Left lung (tissue), 10 donors: ENCODE results near the gene MPPED1. TPM values are rescaled to one million over a fixed set of nuclear protein-coding genes. Genes with fewer than 3 reads are reported as not detected.
A peak's percentile ranks its signal among the peaks of the same experiment; 100 is the strongest.

Experiments
- ATAC-seq: fragments of 200-7000 bp; cut with Tn5 transposase; one replicate; pipeline ENCODE4 v1.9.1; 2020; ENCODE audit warnings: moderate library complexity
- DNase-seq, 4 donors: peaks; one replicate each; pipeline ENCODE4 v3.0.0-alpha.2; 2013 to 2020
- H3K27ac ChIP-seq, 2 donors: fragments of 200-600 bp; sonication (generic) in 1 of 2; one replicate each; pipeline versions ENCODE4 v1.5.0 to v1.8.0; 2020 to 2021
- H3K27me3 ChIP-seq, 2 donors: fragments of 200-600 bp; sonication (generic) in 1 of 2; one replicate each; pipeline versions ENCODE4 v1.5.0 to v1.8.0; 2020 to 2021
- H3K36me3 ChIP-seq, 2 donors: fragments of 200-600 bp; sonication (generic) in 1 of 2; one replicate each; pipeline versions ENCODE4 v1.5.0 to v1.8.0; 2020 to 2021
- H3K4me1 ChIP-seq, 2 donors: fragments of 200-600 bp; one replicate each; pipeline ENCODE4 v1.8.0; 2021
- H3K4me3 ChIP-seq, 2 donors: fragments of 200-600 bp; sonication (generic) in 1 of 2; one replicate each; pipeline versions ENCODE4 v1.5.0 to v1.8.0; 2020 to 2021; ENCODE audit warnings: mild to moderate bottlenecking in 1 of 2
- H3K9me3 ChIP-seq, 2 donors: fragments of 200-600 bp; sonication (generic) in 1 of 2; one replicate each; pipeline versions ENCODE4 v1.5.0 to v1.8.0; 2020 to 2021
- intact Hi-C, 2 donors: fragments of 100-400 bp; cut with DNase I; formaldehyde crosslinking; loops; one replicate each; pipeline versions ENCODE4 v1.11.2 to v1.14.2; 2022
- polyA plus RNA-seq, 6 donors: library from polyadenylated mRNA; unstranded; fragments of 120-200 nt; gene quantifications; one replicate each; pipeline ENCODE4 v1.2.1, GENCODE V29; 2013; ENCODE audit not compliant: insufficient read length in 6 of 6
- total RNA-seq, 2 donors: library from RNA; stranded (reverse); fragmentation: NEBNext Ultra II Directional; extraction: Animal tissue kit (Norgen Biotek cat#: 25700); gene quantifications; one replicate each; pipeline ENCODE4 v1.2.1, GENCODE V29; 2021
- TF ChIP-seq, protein P1 (sequence below), 2 donors: fragments of 200-600 bp; sonication (generic) in 1 of 2; IDR thresholded peaks; one replicate each; pipeline versions ENCODE4 v1.5.0 to v1.8.0; 2021; ENCODE audit warnings: antibody characterized with exemption in 2 of 2
- donor health status: DM: no; HTN: yes; CAD: no.
- donor health status: DM: no; HTN: no; CAD: no.

The MPPED1 gene
- total and polyA plus RNA-seq, 8 donors, result 0.37 to 0.67 (median 0.52) TPM; not detected in 2

DNA sequence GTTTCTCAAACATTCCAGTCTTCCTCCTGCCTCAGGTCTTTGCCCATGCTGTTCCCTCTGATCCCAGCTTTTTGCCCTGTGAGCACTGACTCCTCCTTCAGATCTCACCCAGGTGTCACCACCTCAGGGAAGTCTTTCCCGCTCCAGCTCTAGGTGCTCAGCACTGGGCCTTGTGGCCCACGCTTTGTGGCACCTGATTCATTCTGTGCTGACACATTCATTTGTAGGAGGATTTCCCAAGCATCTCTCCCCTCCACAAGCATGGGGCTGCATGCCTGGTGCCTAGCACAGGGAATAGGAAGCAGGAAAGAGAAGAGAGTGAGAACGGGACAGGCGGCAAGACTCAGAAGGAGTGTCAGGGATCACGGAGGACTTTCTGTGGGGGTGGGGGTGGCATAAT, 17.6 kb downstream of the MPPED1 start:
- TF ChIP-seq, protein P1, sequence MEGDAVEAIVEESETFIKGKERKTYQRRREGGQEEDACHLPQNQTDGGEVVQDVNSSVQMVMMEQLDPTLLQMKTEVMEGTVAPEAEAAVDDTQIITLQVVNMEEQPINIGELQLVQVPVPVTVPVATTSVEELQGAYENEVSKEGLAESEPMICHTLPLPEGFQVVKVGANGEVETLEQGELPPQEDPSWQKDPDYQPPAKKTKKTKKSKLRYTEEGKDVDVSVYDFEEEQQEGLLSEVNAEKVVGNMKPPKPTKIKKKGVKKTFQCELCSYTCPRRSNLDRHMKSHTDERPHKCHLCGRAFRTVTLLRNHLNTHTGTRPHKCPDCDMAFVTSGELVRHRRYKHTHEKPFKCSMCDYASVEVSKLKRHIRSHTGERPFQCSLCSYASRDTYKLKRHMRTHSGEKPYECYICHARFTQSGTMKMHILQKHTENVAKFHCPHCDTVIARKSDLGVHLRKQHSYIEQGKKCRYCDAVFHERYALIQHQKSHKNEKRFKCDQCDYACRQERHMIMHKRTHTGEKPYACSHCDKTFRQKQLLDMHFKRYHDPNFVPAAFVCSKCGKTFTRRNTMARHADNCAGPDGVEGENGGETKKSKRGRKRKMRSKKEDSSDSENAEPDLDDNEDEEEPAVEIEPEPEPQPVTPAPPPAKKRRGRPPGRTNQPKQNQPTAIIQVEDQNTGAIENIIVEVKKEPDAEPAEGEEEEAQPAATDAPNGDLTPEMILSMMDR (IDR thresholded peaks at IDR 0.05), result no peak
- no peak for ATAC-seq
- Histone ChIP-seq H3K27ac (no peak overlapping the region), H3K9me3 (no peaks in the 10 kb centered on the region), H3K4me1 (no peaks in the 10 kb centered on the region), H3K4me3 (no peak overlapping the region), H3K36me3 (no peaks in the 10 kb centered on the region), H3K27me3 (peaks cover 3 to 91% of the 10 kb centered on the region in 2 donors)
- no peak for DNase-seq
- intact Hi-C loops, result no loop called here

DNA sequence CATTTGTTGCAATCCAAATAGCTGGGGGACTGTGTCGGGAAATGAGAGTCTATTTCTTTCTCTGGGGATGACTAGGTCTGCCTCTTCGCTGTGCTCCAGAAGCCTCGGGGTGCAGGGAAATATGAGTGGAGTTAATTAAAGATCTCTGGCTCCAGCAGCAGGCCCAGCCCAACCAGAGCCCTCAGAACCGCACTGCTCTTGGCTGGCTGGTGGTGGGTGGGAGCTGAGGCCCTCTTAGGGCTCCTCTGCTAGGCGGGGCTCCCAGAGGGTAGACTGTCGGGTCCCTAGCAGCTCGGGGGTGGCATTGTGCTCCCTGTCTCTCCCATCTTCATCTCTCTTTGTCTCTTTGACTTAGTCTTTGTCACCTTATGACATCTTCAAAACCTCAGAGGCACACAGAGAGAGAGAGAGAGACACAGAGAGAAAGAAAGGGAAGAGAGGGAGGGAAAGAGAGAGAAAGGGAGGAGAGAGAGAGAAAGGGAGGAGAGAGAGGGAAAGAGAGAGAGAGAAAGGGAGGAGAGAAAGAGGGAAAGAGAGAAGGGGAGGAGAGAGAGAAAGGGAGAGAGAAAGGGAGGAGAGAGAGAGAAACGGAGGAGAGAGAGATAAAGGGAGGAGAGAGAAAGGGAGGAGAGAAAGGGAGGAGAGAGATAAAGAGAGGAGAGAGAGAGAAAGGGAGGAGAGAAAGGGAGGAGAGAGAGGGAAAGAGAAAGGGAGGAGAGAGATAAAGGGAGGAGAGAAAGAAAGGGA, 20.2 kb downstream of the MPPED1 start:
- intact Hi-C loops, result no loop called here
- H3K36me3 ChIP-seq, result no peaks in the 10 kb centered on the region
- ATAC-seq (no peak), DNase-seq (no peak)
- H3K4me3 ChIP-seq, result no peak overlapping the region
- peaks cover 3 to 92% of the 10 kb centered on the region in 2 donors for H3K27me3 ChIP-seq
- H3K27ac ChIP-seq, result no peak overlapping the region
- H3K9me3 ChIP-seq, result no peaks in the 10 kb centered on the region
- no peaks in the 10 kb centered on the region for H3K4me1 ChIP-seq
- TF ChIP-seq, protein P1 (IDR thresholded peaks at IDR 0.05), result no peak

DNA sequence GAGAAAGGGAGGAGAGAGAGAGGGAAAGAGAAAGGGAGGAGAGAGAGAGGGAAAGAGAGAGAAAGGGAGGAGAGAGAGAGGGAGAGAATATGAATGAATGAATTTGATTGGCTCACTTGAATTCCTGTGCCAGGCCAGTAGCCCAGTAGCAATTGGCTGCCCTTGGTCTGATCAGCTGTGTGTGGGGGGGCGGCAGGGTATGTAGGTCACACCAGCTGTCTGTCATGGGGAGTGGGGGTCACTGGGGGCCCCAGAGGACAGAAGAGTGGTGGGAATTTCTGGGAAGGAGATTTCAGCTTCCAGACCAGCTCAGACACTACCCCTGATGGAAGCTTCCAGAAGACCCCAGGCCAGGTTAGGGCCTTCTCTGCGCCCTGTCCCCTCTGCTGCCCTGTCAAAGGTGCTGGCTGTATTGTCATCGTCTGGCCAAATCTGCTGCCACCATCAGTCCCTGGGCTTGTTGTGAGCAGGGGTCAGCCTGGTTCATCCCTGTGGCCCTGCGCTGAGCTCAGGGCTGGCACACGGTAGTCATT, 21.1 kb downstream of the MPPED1 start:
- Histone ChIP-seq H3K27ac (no peak overlapping the region), H3K36me3 (no peaks in the 10 kb centered on the region), H3K9me3 (no peaks in the 10 kb centered on the region), H3K4me1 (no peaks in the 10 kb centered on the region), H3K4me3 (no peak overlapping the region), H3K27me3 (peaks cover 3 to 88% of the 10 kb centered on the region in 2 donors)
- intact Hi-C loops, result no loop called here
- peak in 1 of 4 donors; percentile 16 for DNase-seq
- TF ChIP-seq, protein P1 (IDR thresholded peaks at IDR 0.05), result no peak
- no peak for ATAC-seq

DNA sequence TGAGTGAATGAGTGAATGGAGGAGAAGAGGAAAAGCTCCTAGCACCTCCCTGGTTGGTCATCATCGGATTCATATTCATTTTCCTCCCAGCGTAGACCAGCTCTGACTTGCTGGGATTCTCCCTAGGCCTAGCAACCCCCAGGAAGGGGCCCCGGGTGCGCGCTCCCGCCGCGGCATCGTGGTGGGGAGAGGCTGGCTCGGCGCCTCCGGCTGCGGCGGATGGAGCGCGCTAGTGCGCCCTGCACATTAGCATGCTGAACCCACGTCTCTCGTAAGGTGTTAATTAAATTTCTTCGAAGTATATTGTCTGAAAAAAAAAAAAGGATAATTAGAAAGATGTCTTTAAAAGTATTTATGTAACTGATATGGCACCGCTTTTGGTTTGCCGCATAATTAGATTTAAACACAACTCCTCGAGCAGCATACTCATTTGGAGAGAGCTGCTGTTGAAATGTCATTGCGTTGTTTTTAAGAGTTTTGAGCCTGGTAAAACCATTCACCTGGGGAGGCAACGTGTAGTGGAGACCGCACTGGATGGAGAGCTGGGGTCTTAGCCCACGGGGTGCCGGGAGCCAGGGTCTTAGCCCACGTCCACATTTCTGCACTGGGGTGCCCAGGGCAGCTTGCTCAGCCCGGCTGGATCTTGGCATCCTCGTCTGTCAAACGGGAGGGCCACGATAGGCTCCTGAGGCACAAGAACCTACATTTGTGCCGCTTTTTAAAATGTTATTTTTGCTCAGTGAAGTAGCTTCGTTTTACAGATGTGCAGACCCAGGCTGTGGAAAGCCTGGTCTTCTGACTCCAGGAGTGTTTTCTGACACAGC, 21.8 kb downstream of the MPPED1 start:
- no peak overlapping the region for H3K27ac ChIP-seq
- ATAC-seq, result no peak
- no peaks in the 10 kb centered on the region for H3K4me1 ChIP-seq
- intact Hi-C loops, result no loop called here
- TF ChIP-seq, protein P1 (IDR thresholded peaks at IDR 0.05), result no peak
- peak in 1 of 4 donors; percentile 5 for DNase-seq
- no peaks in the 10 kb centered on the region for H3K36me3 ChIP-seq
- H3K9me3 ChIP-seq, result no peaks in the 10 kb centered on the region
- no peak overlapping the region for H3K4me3 ChIP-seq
- H3K27me3 ChIP-seq, result peaks cover 3 to 85% of the 10 kb centered on the region in 2 donors
